Stimulated activated CD4-positive, alpha-beta T cell treated with anti-CD3 and anti-CD28 coated beads, TNF-alpha, amount 100 ng/mL, for 1 hour (primary cell): Measurements from ENCODE around the gene DCXR.

ENCODE experiments used
- DNase-seq, 3 donors: peaks; one replicate each; pipeline ENCODE4 v3.0.0-alpha.2; 2020; ENCODE audit warnings: low read depth in 3 of 3, low spot score in 1 of 3

DCXR gene

GRCh38 chr17:82073446-82073845 is 35.9 kb upstream of the DCXR start:
- no peak for DNase-seq

GRCh38 chr17:82072827-82073226 is 35.3 kb upstream of the DCXR start:
- no peak for DNase-seq

- DNase-seq = no peak
Observed at GRCh38 chr17:82070611-82071010, 33.1 kb upstream of the DCXR start.

- DNase-seq = peak; percentile 21 to 74 (median 50)
Observed at GRCh38 chr17:82065638-82066303, 28.3 kb upstream of the DCXR start, which contains the start of gene DUS1L. Gene DUS1L, minus strand, starts transcription at chr17:82065804. Its CDS starts 745 bp downstream, at chr17:82065059.

- no peak for DNase-seq
Observed at GRCh38 chr17:82065193-82065637, 27.7 kb upstream of the DCXR start.

GRCh38 chr17:82064433-82065192 is 27.1 kb upstream of the DCXR start:
- DNase-seq = no peak

- no peak for DNase-seq
Observed at GRCh38 chr17:82063424-82064415, 26.2 kb upstream of the DCXR start.

GRCh38 chr17:82062984-82063368 is 25.5 kb upstream of the DCXR start:
- DNase-seq = no peak

GRCh38 chr17:82062076-82062983 is 24.8 kb upstream of the DCXR start:
- no peak for DNase-seq

GRCh38 chr17:82061047-82061925 is 23.8 kb upstream of the DCXR start:
- DNase-seq = no peak

- no peak for DNase-seq
Observed at GRCh38 chr17:82060614-82061013, 23.1 kb upstream of the DCXR start.

GRCh38 chr17:82060001-82060380 is 22.5 kb upstream of the DCXR start:
- DNase-seq = no peak

GRCh38 chr17:82059272-82060000 is 21.9 kb upstream of the DCXR start:
- no peak for DNase-seq

GRCh38 chr17:82058855-82059249 is 21.4 kb upstream of the DCXR start:
- DNase-seq = no peak

- no peak for DNase-seq
Observed at GRCh38 chr17:82058230-82058854, 20.8 kb upstream of the DCXR start.

GRCh38 chr17:82056729-82057621 is 19.5 kb upstream of the DCXR start:
- no peak for DNase-seq
